H1 (cell line): ENCODE measurements around the gene FAM222B. TPM values are rescaled to one million over a fixed set of nuclear protein-coding genes. Genes with fewer than 3 reads are reported as not detected.

Experiments
- ATF3 ChIP-seq: IDR thresholded peaks from 2 replicates; pipeline ENCODE4 v1.6.1; 2011; ENCODE audit warnings: low read depth, mild to moderate bottlenecking, low read length; ENCODE audit not compliant: insufficient read depth
- CHD7 ChIP-seq: fragments of 300-600 bp; sonication (generic); IDR thresholded peaks from 2 replicates; pipeline ENCODE4 v1.7.1; 2012; ENCODE audit warnings: low read length, moderate library complexity, mild to moderate bottlenecking, inconsistent platforms; ENCODE audit not compliant: insufficient replicate concordance
- GABPA ChIP-seq: IDR thresholded peaks from 2 replicates; pipeline ENCODE4 v1.6.1; 2011; ENCODE audit warnings: mild to moderate bottlenecking, low read length, moderate library complexity, borderline replicate concordance; ENCODE audit not compliant: insufficient read depth
- KDM4A ChIP-seq: IDR thresholded peaks from one replicate; pipeline ENCODE4 v1.7.1; 2012; ENCODE audit warnings: low read depth, mild to moderate bottlenecking, moderate library complexity, low read length, inconsistent platforms; ENCODE audit not compliant: severe bottlenecking
- POLR2AphosphoS5 ChIP-seq: IDR thresholded peaks from 2 replicates; pipeline ENCODE4 v1.6.1; 2011; ENCODE audit warnings: low read depth, low read length
- RBBP5 ChIP-seq: IDR thresholded peaks from 2 replicates; pipeline ENCODE4 v1.7.1; 2012; ENCODE audit warnings: low read depth, mild to moderate bottlenecking, inconsistent platforms, low read length, moderate library complexity, borderline replicate concordance
- RFX5 ChIP-seq: IDR thresholded peaks from 2 replicates; pipeline ENCODE4 v1.6.1; 2011; ENCODE audit warnings: low read depth, low read length, improper control_type of control experiment, borderline replicate concordance
- SP2 ChIP-seq: IDR thresholded peaks from 2 replicates; pipeline ENCODE4 v1.6.1; 2012; ENCODE audit warnings: mild to moderate bottlenecking, low read length, inconsistent platforms
- TAF1 ChIP-seq: IDR thresholded peaks from 2 replicates; pipeline ENCODE4 v1.6.1; 2011; ENCODE audit warnings: mild to moderate bottlenecking, low read depth, low read length
- TBP ChIP-seq: IDR thresholded peaks from 2 replicates; pipeline ENCODE4 v1.6.1; 2011; ENCODE audit warnings: low read depth, low read length, improper control_type of control experiment
- polyA plus RNA-seq, 7 experiments: library from polyadenylated mRNA; depleted of rRNA in 3 of 7; stranded (reverse) in 5 of 7; unstranded in 2 of 7; fragments of >200 nt in 5 of 7; fragments of 200-250 nt in 2 of 7; gene quantifications; 1 replicate in 5 of 7; 2 replicates in 1 of 7; 4 replicates in 1 of 7; pipeline versions ENCODE4 v1.2.1 to v1.2.3, GENCODE V29; 2011 to 2013; ENCODE audit warnings: missing spikeins in 2 of 7, mixed read lengths in 2 of 7
- total RNA-seq: library from RNA; stranded (reverse); fragmentation: NEBNext Ultra II Directional; extraction: Animal tissue kit (Norgen Biotek cat#: 25700); gene quantifications from 2 replicates; pipeline ENCODE4 v1.2.1, GENCODE V29; 2021

FAM222B gene
- total and polyA plus RNA-seq, 2 of the 8 experiments (the other 6 are each of a cell fraction or from before 2014, with no cell fraction given) = 42.1 to 81.7 TPM

GRCh38 chr17:28812091-28812747, 30.4 kb downstream of the FAM222B start (continued):
- no peak for TF ChIP-seq CHD7
- no peak for TF ChIP-seq RFX5
- TF ChIP-seq ATF3 = no peak
- peak; percentile 66 for TF ChIP-seq TBP
- peak; percentile 56 for TF ChIP-seq TAF1
- TF ChIP-seq SP2 = peak; percentile 74
- TF ChIP-seq GABPA = no peak
- peak; percentile 59; the same call in 1 of the 2 replicates for TF ChIP-seq RBBP5
- TF ChIP-seq POLR2AphosphoS5 = peak; percentile 78
- peak; percentile 38 for TF ChIP-seq KDM4A
